GM18511 (cell line): Measurements from ENCODE around the gene GDAP2.
"Not testable (repeated sequence)": the region's sequence is repeated elsewhere in the genome, so short reads cannot be mapped to it uniquely, and the experiment has no call there.

Source experiments
- ATAC-seq: cut with Tn5 transposase; IDR thresholded peaks from one replicate; pipeline ENCODE4 v1.9.1; 2021; ENCODE audit warnings: mild to moderate bottlenecking, moderate library complexity; ENCODE audit not compliant: unreplicated experiment

GDAP2 gene

GRCh38 chr1:117929343-117930172 is at the start of gene GDAP2, which contains the start of gene WDR3:
TSS of gene GDAP2 (minus strand) at chr1:117929621. CDS start at chr1:117920357, 9,264 bp downstream.
TSS of gene WDR3 (plus strand) at chr1:117929739. CDS start at chr1:117933320, 3,581 bp downstream.
- ATAC-seq = peak; percentile 91

GRCh38 chr1:117976381-117976780 is 47.0 kb upstream of the GDAP2 start:
- ATAC-seq = no peak

GRCh38 chr1:117971777-117972176 is 42.4 kb upstream of the GDAP2 start:
- no peak for ATAC-seq

- no peak for ATAC-seq
Measured at GRCh38 chr1:117970252-117970651, 40.8 kb upstream of the GDAP2 start.

GRCh38 chr1:117967881-117968280 is 38.5 kb upstream of the GDAP2 start:
- no peak for ATAC-seq

GRCh38 chr1:117967477-117967876 is 38.1 kb upstream of the GDAP2 start:
- no peak for ATAC-seq

GRCh38 chr1:117964290-117965038 is 35.0 kb upstream of the GDAP2 start:
- no peak for ATAC-seq

GRCh38 chr1:117959364-117959763 is 29.9 kb upstream of the GDAP2 start:
- no peak for ATAC-seq

GRCh38 chr1:117952386-117952785 is 23.0 kb upstream of the GDAP2 start:
- no peak for ATAC-seq

GRCh38 chr1:117942293-117942692 is 12.9 kb upstream of the GDAP2 start:
- ATAC-seq = no peak

- no peak for ATAC-seq
Measured at GRCh38 chr1:117933769-117934168, 4.3 kb upstream of the GDAP2 start.

- no peak for ATAC-seq
Measured at GRCh38 chr1:117932576-117932975, 3.2 kb upstream of the GDAP2 start.

- no peak for ATAC-seq
Measured at GRCh38 chr1:117930484-117930883, 1.1 kb upstream of the GDAP2 start.

GRCh38 chr1:117930173-117930447 is 689 bp upstream of the GDAP2 start:
- ATAC-seq = peak; percentile 3

GRCh38 chr1:117928881-117929342 is 509 bp downstream of the GDAP2 start:
- ATAC-seq = peak; percentile 50

- no peak for ATAC-seq
Measured at GRCh38 chr1:117925981-117926380, 3.4 kb downstream of the GDAP2 start.

- ATAC-seq = not testable (repeated sequence)
Measured at GRCh38 chr1:117922717-117923116, 6.7 kb downstream of the GDAP2 start.

GRCh38 chr1:117921991-117922390 is 7.4 kb downstream of the GDAP2 start:
- ATAC-seq = no peak

- no peak for ATAC-seq
Measured at GRCh38 chr1:117919376-117919775, 10.0 kb downstream of the GDAP2 start.

- no peak for ATAC-seq
Measured at GRCh38 chr1:117911051-117911450, 18.4 kb downstream of the GDAP2 start.

- ATAC-seq = no peak
Measured at GRCh38 chr1:117905019-117905418, 24.4 kb downstream of the GDAP2 start.

GRCh38 chr1:117904485-117904884 is 24.9 kb downstream of the GDAP2 start:
- ATAC-seq = no peak
